Neutrophil (primary cell): ENCODE data around the gene IGSF8.

Source experiments
- H3K27ac ChIP-seq: fragments of 200-600 bp; sonication (generic); 2 replicates; pipeline ENCODE4 v1.5.1; 2016; ENCODE audit warnings: mild to moderate bottlenecking, moderate library complexity
- H3K27me3 ChIP-seq: fragments of 200-600 bp; sonication (generic); 2 replicates; pipeline ENCODE4 v1.6.0; 2016; ENCODE audit warnings: mild to moderate bottlenecking
- H3K36me3 ChIP-seq: fragments of 200-600 bp; sonication (generic); 2 replicates; pipeline ENCODE4 v1.5.1; 2017
- H3K4me1 ChIP-seq, 2 experiments: fragments of 200-600 bp in 1 of 2; sonication (generic) in 1 of 2; 1 replicate in 1 of 2; 2 replicates in 1 of 2; pipeline versions ENCODE4 v1.5.1 to v1.6.1; 2013 to 2016; ENCODE audit warnings: low read depth in 1 of 2, low read length in 1 of 2, mild to moderate bottlenecking in 1 of 2, moderate library complexity in 1 of 2; ENCODE audit not compliant: control insufficient read depth in 1 of 2, insufficient read depth in 1 of 2
- H3K4me3 ChIP-seq, 2 experiments: fragments of 200-600 bp in 1 of 2; sonication (generic) in 1 of 2; 1 replicate in 1 of 2; 2 replicates in 1 of 2; pipeline ENCODE4 v1.5.1; 2013 to 2016; ENCODE audit warnings: low read depth in 1 of 2, low read length in 1 of 2, mild to moderate bottlenecking in 1 of 2, moderate library complexity in 1 of 2
- H3K9me3 ChIP-seq: fragments of 200-600 bp; sonication (generic); 2 replicates; pipeline ENCODE4 v1.5.1; 2016
- TF ChIP-seq, protein P1 (sequence below): fragments of 200-600 bp; sonication (generic); IDR thresholded peaks from 2 replicates; pipeline ENCODE4 v1.5.1; 2016; ENCODE audit warnings: antibody characterized with exemption

IGSF8 gene

DNA sequence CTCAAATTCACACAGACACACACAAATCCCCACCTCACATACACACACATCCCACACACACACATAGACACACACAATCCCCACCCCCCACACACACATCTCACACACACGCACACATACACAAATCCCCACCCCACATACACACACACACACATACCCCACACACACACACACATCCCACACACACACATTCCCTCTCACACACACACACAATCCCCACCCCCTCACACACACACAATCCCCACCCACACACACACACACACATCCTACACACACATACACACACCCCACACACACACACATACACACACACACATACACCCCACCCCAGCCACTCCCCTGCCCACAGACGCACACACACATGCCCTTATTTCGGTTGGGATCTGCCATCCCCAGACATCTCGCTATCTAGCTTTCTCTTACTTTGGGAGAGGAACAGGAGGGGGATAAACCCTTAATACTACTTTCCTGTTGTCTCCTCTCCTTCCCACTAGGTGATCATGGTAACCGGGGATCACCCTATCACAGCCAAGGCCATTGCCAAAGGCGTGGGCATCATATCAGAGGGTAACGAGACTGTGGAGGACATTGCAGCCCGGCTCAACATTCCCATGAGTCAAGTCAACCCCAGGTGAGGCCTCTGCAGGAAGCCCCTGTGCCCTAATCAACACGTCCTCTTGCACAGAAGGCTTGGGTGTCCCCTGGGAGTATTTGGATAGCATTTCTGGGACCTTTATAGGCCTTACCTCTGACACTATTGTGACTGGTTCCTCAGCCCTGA is 35.8 kb upstream of the IGSF8 start:
- Histone ChIP-seq H3K4me3 (no peak overlapping the region), H3K4me1 (no peaks in the 10 kb centered on the region), H3K9me3 (no peaks in the 10 kb centered on the region), H3K36me3 (no peaks in the 10 kb centered on the region), H3K27me3 (no peaks in the 10 kb centered on the region), H3K27ac (no peak overlapping the region)
- TF ChIP-seq, protein P1, sequence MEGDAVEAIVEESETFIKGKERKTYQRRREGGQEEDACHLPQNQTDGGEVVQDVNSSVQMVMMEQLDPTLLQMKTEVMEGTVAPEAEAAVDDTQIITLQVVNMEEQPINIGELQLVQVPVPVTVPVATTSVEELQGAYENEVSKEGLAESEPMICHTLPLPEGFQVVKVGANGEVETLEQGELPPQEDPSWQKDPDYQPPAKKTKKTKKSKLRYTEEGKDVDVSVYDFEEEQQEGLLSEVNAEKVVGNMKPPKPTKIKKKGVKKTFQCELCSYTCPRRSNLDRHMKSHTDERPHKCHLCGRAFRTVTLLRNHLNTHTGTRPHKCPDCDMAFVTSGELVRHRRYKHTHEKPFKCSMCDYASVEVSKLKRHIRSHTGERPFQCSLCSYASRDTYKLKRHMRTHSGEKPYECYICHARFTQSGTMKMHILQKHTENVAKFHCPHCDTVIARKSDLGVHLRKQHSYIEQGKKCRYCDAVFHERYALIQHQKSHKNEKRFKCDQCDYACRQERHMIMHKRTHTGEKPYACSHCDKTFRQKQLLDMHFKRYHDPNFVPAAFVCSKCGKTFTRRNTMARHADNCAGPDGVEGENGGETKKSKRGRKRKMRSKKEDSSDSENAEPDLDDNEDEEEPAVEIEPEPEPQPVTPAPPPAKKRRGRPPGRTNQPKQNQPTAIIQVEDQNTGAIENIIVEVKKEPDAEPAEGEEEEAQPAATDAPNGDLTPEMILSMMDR = no peak

DNA sequence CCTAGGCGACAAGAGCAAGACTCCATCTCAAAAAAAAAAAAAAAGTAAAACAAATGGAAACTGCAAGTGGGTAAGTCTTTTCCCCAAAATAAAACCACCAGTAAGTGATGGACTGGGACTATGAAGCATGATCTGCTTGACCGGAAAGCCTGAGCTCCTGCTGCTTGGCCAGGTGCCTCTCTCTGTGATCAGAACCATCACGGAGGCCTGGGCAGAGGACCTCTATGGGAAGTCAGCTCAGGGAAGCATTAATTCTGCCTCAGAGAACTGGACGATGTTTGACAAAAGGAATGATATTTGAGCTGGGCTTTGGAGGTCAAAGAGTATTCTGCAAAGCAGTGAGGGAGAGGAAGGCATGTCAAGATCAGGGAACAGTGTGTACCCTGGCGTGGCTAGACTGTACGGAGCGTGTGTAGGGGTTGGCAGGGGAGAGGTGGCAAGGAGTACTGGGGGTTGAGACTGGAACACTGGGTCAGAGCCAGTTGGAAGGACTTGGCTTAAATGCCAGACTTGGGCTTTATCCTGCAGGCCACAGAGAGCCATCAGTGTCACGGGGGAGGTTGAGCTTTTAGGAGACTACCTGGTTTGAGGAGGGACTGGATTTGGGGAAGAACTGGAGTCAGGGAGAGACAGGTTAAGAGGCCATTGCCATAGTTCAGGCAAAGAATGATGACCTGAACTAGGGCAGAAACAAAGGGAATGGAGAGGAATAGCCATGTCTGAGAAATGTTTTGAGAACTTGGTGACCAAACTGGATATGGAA is 33.6 kb upstream of the IGSF8 start:
- H3K4me1 ChIP-seq = no peaks in the 10 kb centered on the region
- TF ChIP-seq, protein P1 = no peak
- no peaks in the 10 kb centered on the region for H3K27me3 ChIP-seq
- no peak overlapping the region for H3K27ac ChIP-seq
- H3K4me3 ChIP-seq = no peak overlapping the region
- no peaks in the 10 kb centered on the region for H3K9me3 ChIP-seq
- no peaks in the 10 kb centered on the region for H3K36me3 ChIP-seq

DNA sequence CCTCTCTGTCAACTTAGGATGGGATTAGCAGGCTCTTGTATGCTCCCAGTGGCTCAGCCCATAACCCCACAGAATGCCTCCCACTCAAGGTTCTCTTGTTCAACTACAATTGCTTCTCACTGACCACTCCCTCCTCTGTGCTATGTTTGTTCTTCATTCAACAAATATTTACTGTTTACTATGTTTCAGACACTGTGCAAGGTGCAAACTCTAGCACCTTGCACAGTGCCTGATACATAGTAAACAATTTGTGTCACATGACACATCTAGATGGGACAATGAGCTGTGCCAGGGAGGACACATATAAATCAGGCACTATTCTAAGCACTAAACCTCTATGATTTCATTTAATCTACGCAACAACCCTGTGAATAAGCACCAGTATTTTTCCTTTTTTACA is 32.5 kb upstream of the IGSF8 start:
- no peak overlapping the region for H3K4me3 ChIP-seq
- H3K9me3 ChIP-seq = no peaks in the 10 kb centered on the region
- TF ChIP-seq, protein P1 = no peak
- no peaks in the 10 kb centered on the region for H3K27me3 ChIP-seq
- H3K36me3 ChIP-seq = no peaks in the 10 kb centered on the region
- no peak overlapping the region for H3K27ac ChIP-seq
- no peaks in the 10 kb centered on the region for H3K4me1 ChIP-seq

DNA sequence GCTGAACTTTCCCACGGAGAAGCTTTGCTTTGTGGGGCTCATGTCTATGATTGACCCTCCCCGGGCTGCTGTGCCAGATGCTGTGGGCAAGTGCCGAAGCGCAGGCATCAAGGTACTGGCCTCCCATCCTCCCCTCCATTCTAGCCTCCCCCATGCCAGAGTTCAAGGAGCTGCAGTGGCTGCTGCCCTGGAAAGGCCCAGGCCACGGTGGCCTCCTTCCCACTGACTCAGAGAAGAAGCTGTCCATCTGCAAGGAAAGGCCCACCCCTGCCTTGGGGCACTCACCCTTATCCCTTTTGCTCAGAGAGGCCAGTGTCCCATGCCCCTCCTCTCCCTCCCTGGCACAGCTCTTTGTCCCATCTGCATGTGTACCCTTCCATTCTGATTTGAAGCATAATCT is 32.1 kb upstream of the IGSF8 start:
- Histone ChIP-seq H3K27ac (no peak overlapping the region), H3K9me3 (no peaks in the 10 kb centered on the region), H3K27me3 (no peaks in the 10 kb centered on the region), H3K36me3 (no peaks in the 10 kb centered on the region), H3K4me3 (no peak overlapping the region), H3K4me1 (no peaks in the 10 kb centered on the region)
- TF ChIP-seq, protein P1 = no peak

DNA sequence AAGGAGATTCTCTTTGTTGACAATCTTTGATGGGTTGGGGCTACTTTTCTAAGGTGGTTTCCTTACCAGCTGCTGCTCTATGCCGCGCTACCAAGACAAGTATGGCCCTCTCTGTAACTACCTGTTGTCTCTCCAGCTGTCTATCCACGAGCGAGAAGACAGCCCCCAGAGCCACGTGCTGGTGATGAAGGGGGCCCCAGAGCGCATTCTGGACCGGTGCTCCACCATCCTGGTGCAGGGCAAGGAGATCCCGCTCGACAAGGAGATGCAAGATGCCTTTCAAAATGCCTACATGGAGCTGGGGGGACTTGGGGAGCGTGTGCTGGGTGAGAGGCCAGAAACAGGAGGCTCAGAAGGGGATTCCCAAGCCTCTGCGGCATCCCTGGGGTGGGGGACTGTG is 31.5 kb upstream of the IGSF8 start:
- no peaks in the 10 kb centered on the region for H3K4me1 ChIP-seq
- TF ChIP-seq, protein P1 = no peak
- H3K27me3 ChIP-seq = no peaks in the 10 kb centered on the region
- no peak overlapping the region for H3K4me3 ChIP-seq
- H3K36me3 ChIP-seq = no peaks in the 10 kb centered on the region
- no peaks in the 10 kb centered on the region for H3K9me3 ChIP-seq
- H3K27ac ChIP-seq = no peak overlapping the region
